Measurements from ENCODE around the gene CACNA1B. TPM values are rescaled to one million over a fixed set of nuclear protein-coding genes. Genes with fewer than 3 reads are reported as not detected.

CACNA1B gene
- total and polyA plus RNA-seq, 2 of the 4 experiments (the other 2 are of a cell fraction) = 0.02 TPM; not detected in 1

DNA sequence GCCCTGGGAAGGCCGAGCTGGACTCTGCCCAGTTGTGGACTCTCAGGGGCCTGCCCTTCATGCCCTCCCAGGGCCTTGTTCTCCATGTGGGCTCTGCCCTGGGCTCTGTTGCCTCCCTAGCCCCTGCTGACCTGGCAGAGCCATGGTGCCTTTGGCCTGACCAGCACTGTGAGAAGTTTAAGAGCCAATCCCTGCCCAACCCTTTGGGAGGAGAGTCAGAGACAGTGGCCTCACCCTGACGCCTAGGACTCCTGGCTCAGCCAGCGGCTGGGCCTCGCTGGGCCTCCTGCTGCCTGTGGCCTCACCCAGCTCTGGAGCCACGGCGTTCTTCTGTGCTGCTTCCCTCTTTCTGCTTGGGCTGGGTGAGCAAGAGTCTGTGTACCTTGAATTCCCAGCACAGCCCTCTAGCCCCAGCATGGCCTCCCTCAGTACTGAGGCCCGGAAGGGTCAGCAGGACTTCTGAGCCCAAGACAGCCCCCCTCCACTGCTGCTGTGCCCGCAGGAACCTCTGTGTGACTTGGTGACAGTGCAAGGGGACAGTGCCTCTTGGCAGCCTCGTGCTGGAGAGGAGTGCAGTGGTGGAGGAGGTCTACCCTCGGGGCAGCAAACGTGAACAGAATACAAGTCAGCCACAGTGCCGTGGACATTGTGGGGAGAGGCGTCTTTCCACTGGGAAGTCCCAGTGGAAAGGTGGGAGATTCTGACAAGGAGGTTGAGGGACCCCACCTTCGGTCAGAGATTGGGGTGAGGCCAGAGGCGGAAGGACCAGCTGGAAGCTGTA, 97.4 kb downstream of the CACNA1B start:
- Histone ChIP-seq H4K5ac (ENCODE audit: low read depth, low read length) (no peak overlapping the region), H2AK5ac (ENCODE audit: low read depth, low read length) (no peak overlapping the region), H3K9me1 (ENCODE audit: insufficient read depth, low read length) (no peaks in the 10 kb centered on the region), H2AFZ (replicated peaks; ENCODE audit: low read length, poor library complexity) (no peak overlapping the region), H4K20me1 (ENCODE audit: insufficient read depth, low read length) (no peaks in the 10 kb centered on the region), H2AK9ac (replicated peaks; ENCODE audit: low read depth, low read length, poor library complexity) (no peak overlapping the region), H3K9me3 (ENCODE audit: control insufficient read depth, insufficient read depth, low read length) (peaks cover 55% of the 10 kb centered on the region), H2BK20ac (ENCODE audit: low read depth, low read length) (no peak overlapping the region), H3K4me3 (ENCODE audit: insufficient read depth, low read depth, low read length) (no peak overlapping the region), H3K9ac (ENCODE audit: low read depth, low read length) (no peak overlapping the region), H3K79me1 (ENCODE audit: low read depth in 1 of 2, low read length in 2 of 2) (no peaks in the 10 kb centered on the region), H3K23ac (ENCODE audit: low read depth, low read length) (no peak overlapping the region), H4K91ac (ENCODE audit: insufficient read depth, low read depth, low read length) (no peak overlapping the region), H3K36me3 (ENCODE audit: control insufficient read depth, insufficient read depth, low read length) (no peaks in the 10 kb centered on the region), H2BK120ac (ENCODE audit: low read depth, low read length) (no peak overlapping the region), H3K27me3 (ENCODE audit: control insufficient read depth, insufficient read depth, low read length) (no peaks in the 10 kb centered on the region), H2BK15ac (ENCODE audit: low read depth, low read length) (no peak overlapping the region), H3K4me2 (ENCODE audit: low read depth, low read length) (no peak overlapping the region), H3K14ac (replicated peaks; ENCODE audit: low read depth, low read length) (no peak overlapping the region), H3K56ac (ENCODE audit: extremely low read depth, insufficient read depth, low read length) (no peak overlapping the region), H4K8ac (ENCODE audit: low read depth in 2 of 2, low read length in 2 of 2) (no peak overlapping the region), H3K27ac (ENCODE audit: insufficient read depth, low read length) (no peak overlapping the region), H3K4ac (ENCODE audit: low read depth, low read length) (no peak overlapping the region), H3K18ac (ENCODE audit: low read depth, low read length) (no peak overlapping the region), H2BK5ac (ENCODE audit: low read depth, low read length, poor library complexity, severe bottlenecking) (no peak overlapping the region), H3K4me1 (ENCODE audit: control insufficient read depth, insufficient read depth, low read length) (no peaks in the 10 kb centered on the region)
- DNase-seq (no peak), ATAC-seq (ENCODE audit: low read depth) (no peak)
- dilution Hi-C loops (cut with HindIII; ENCODE audit: low sequenced_read_pairs, unreplicated experiment) = no loop called here
- in situ Hi-C loops (cut with MboI; ENCODE audit: low sequenced_read_pairs) = no loop called here
- POLR2A ChIA-PET (ENCODE audit: unreplicated experiment) = no interaction called here
- TF ChIP-seq MAFK (IDR thresholded peaks at IDR 0.05; ENCODE audit: low read depth, low read length) = no peak
- no peak for TF ChIP-seq SMC3 (IDR thresholded peaks at IDR 0.05; ENCODE audit: low read depth, low read length)
- TF ChIP-seq, protein P1, sequence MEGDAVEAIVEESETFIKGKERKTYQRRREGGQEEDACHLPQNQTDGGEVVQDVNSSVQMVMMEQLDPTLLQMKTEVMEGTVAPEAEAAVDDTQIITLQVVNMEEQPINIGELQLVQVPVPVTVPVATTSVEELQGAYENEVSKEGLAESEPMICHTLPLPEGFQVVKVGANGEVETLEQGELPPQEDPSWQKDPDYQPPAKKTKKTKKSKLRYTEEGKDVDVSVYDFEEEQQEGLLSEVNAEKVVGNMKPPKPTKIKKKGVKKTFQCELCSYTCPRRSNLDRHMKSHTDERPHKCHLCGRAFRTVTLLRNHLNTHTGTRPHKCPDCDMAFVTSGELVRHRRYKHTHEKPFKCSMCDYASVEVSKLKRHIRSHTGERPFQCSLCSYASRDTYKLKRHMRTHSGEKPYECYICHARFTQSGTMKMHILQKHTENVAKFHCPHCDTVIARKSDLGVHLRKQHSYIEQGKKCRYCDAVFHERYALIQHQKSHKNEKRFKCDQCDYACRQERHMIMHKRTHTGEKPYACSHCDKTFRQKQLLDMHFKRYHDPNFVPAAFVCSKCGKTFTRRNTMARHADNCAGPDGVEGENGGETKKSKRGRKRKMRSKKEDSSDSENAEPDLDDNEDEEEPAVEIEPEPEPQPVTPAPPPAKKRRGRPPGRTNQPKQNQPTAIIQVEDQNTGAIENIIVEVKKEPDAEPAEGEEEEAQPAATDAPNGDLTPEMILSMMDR (conservative IDR thresholded peaks at IDR 0.05; ENCODE audit: low read depth, low read length) = no peak
- TF ChIP-seq, protein P2, sequence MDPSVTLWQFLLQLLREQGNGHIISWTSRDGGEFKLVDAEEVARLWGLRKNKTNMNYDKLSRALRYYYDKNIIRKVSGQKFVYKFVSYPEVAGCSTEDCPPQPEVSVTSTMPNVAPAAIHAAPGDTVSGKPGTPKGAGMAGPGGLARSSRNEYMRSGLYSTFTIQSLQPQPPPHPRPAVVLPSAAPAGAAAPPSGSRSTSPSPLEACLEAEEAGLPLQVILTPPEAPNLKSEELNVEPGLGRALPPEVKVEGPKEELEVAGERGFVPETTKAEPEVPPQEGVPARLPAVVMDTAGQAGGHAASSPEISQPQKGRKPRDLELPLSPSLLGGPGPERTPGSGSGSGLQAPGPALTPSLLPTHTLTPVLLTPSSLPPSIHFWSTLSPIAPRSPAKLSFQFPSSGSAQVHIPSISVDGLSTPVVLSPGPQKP (IDR thresholded peaks at IDR 0.05; ENCODE audit: borderline replicate concordance, low read depth, low read length) = no peak
- no peak for TF ChIP-seq CEBPB (IDR thresholded peaks at IDR 0.05; ENCODE audit: low read depth, low read length)
- no peak for TF ChIP-seq MAZ (IDR thresholded peaks at IDR 0.05; ENCODE audit: borderline replicate concordance, low read depth, low read length)
- no peak for TF ChIP-seq RCOR1 (IDR thresholded peaks at IDR 0.05; ENCODE audit: insufficient replicate concordance, low read length)
- no peak for TF ChIP-seq POLR2A (IDR thresholded peaks at IDR 0.05; ENCODE audit: low read depth, low read length)
- TF ChIP-seq, protein P3, sequence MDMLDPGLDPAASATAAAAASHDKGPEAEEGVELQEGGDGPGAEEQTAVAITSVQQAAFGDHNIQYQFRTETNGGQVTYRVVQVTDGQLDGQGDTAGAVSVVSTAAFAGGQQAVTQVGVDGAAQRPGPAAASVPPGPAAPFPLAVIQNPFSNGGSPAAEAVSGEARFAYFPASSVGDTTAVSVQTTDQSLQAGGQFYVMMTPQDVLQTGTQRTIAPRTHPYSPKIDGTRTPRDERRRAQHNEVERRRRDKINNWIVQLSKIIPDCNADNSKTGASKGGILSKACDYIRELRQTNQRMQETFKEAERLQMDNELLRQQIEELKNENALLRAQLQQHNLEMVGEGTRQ (IDR thresholded peaks at IDR 0.05; ENCODE audit: low read depth, low read length) = no peak
- no peak for TF ChIP-seq BHLHE40 (IDR thresholded peaks at IDR 0.05; ENCODE audit: low read depth, low read length)
- no peak for TF ChIP-seq RAD21 (IDR thresholded peaks at IDR 0.05; ENCODE audit: low read length)
- no peak for TF ChIP-seq CHD1 (IDR thresholded peaks at IDR 0.05; ENCODE audit: low read depth, low read length)
- CTCF ChIA-PET = no interaction called here
- BruUV-seq (replicated peaks) = no TSS peak
- intact Hi-C loops (cut with micrococcal nuclease) = no loop called here
- WGBS, 2 experiments (ENCODE audit: extremely low coverage in 2 of 2, insufficient read length in 1 of 2) = 49% methylated on average over 5 of the region's 15 CpGs; no CpG with 5 or more reads in 1 of the 2 experiments

Measured in IMR-90 (cell line).